GM12878 (cell line): ENCODE measurements around the gene CDCA5. TPM values are rescaled to one million over a fixed set of nuclear protein-coding genes. Genes with fewer than 3 reads are reported as not detected.

ENCODE experiments used
- ATF2 ChIP-seq: IDR thresholded peaks from 2 replicates; pipeline ENCODE4 v1.6.1; 2012; ENCODE audit warnings: low read length, inconsistent platforms
- ATF7 ChIP-seq: fragments of 450-650 bp; IDR thresholded peaks from 2 replicates; pipeline ENCODE4 v1.6.1; 2016; ENCODE audit warnings: low read depth, mild to moderate bottlenecking
- BRCA1 ChIP-seq: IDR thresholded peaks from 2 replicates; pipeline ENCODE4 v1.6.1; 2011; ENCODE audit warnings: low read depth, low read length, improper control_type of control experiment
- CREM ChIP-seq: IDR thresholded peaks from 2 replicates; pipeline ENCODE4 v1.6.1; 2014; ENCODE audit warnings: antibody characterized with exemption, low read depth
- EED ChIP-seq: sonication (generic); IDR thresholded peaks from 2 replicates; pipeline ENCODE4 v1.6.1; 2016; ENCODE audit warnings: antibody characterized with exemption, low read depth
- EGR1 ChIP-seq, 2 experiments: IDR thresholded peaks; 1 replicate in 1 of 2; 2 replicates in 1 of 2; pipeline ENCODE4 v1.6.1; 2011 to 2012; ENCODE audit warnings: low read depth in 2 of 2, low read length in 2 of 2, borderline replicate concordance in 1 of 2, mild to moderate bottlenecking in 1 of 2, moderate library complexity in 1 of 2
- ESRRA ChIP-seq: IDR thresholded peaks from 2 replicates; pipeline ENCODE4 v1.6.1; 2012; ENCODE audit warnings: mild to moderate bottlenecking, low read length, improper control_type of control experiment
- FOXM1 ChIP-seq: IDR thresholded peaks from 2 replicates; pipeline ENCODE4 v1.6.1; 2012; ENCODE audit warnings: low read depth, mild to moderate bottlenecking, inconsistent platforms, low read length, moderate library complexity
- GATAD2B ChIP-seq: fragments of 450-650 bp; conservative IDR thresholded peaks from 2 replicates; pipeline ENCODE4 v1.6.1; 2017; ENCODE audit warnings: low read depth, mild to moderate bottlenecking, moderate library complexity
- HDAC2 ChIP-seq: fragments of 200-600 bp; sonication (generic); IDR thresholded peaks from 2 replicates; pipeline ENCODE4 v1.6.1; 2017
- HDAC6 ChIP-seq: fragments of 200-600 bp; sonication (generic); IDR thresholded peaks from one replicate; pipeline ENCODE4 v1.8.0; 2017; ENCODE audit warnings: antibody characterized with exemption; ENCODE audit not compliant: unreplicated experiment
- IRF4 ChIP-seq: IDR thresholded peaks from 2 replicates; pipeline ENCODE4 v1.6.1; 2011; ENCODE audit warnings: low read depth, low read length
- KDM1A ChIP-seq: fragments of 200-600 bp; sonication (generic); IDR thresholded peaks from 2 replicates; pipeline ENCODE4 v1.6.1; 2016; ENCODE audit warnings: borderline replicate concordance
- MTA3 ChIP-seq: IDR thresholded peaks from 2 replicates; pipeline ENCODE4 v1.6.1; 2012; ENCODE audit warnings: low read length, inconsistent platforms, borderline replicate concordance
- MXI1 ChIP-seq: fragments of 150-350 bp; IDR thresholded peaks from 2 replicates; pipeline ENCODE4 v1.6.1; 2011; ENCODE audit warnings: low read depth, mild to moderate bottlenecking, inconsistent platforms, low read length, improper control_type of control experiment
- MYC ChIP-seq: IDR thresholded peaks from 2 replicates; pipeline ENCODE4 v1.6.1; 2011; ENCODE audit warnings: mild to moderate bottlenecking, low read length, moderate library complexity, inconsistent platforms; ENCODE audit not compliant: insufficient read depth, insufficient replicate concordance, insufficient read length, severe bottlenecking
- RUNX3 ChIP-seq: IDR thresholded peaks from 2 replicates; pipeline ENCODE4 v1.6.1; 2012; ENCODE audit warnings: low read length, inconsistent platforms
- SIX5 ChIP-seq: IDR thresholded peaks from 2 replicates; pipeline ENCODE4 v1.6.1; 2011; ENCODE audit warnings: mild to moderate bottlenecking, low read depth, low read length, moderate library complexity; ENCODE audit not compliant: severe bottlenecking
- SRF ChIP-seq, 2 experiments: IDR thresholded peaks; 2 replicates each; pipeline ENCODE4 v1.6.1; 2011; ENCODE audit warnings: low read depth in 2 of 2, low read length in 2 of 2, mild to moderate bottlenecking in 1 of 2, moderate library complexity in 1 of 2
- SUZ12 ChIP-seq: fragments of 200-600 bp; sonication (generic); IDR thresholded peaks from one replicate; pipeline ENCODE4 v1.6.1; 2018; ENCODE audit warnings: antibody characterized with exemption, mild to moderate bottlenecking; ENCODE audit not compliant: unreplicated experiment
- ZNF622 ChIP-seq: fragments of 450-650 bp; IDR thresholded peaks from 2 replicates; pipeline ENCODE4 v1.6.1; 2017; ENCODE audit warnings: mild to moderate bottlenecking, inconsistent platforms
- ZSCAN29 ChIP-seq: fragments of 450-650 bp; IDR thresholded peaks from 2 replicates; pipeline ENCODE4 v1.6.1; 2017; ENCODE audit warnings: mild to moderate bottlenecking, moderate library complexity
- polyA plus RNA-seq, 11 experiments: library from polyadenylated mRNA; depleted of rRNA in 4 of 11; unstranded in 6 of 11; stranded (reverse) in 5 of 11; fragments of >200 nt; fragmentation: Nextera tagmentation in 4 of 11; fragmentation: Illumina TruSeq in 1 of 11; extraction: Ambion mirVana in 4 of 11; extraction: Trizol in 1 of 11; gene quantifications; 1 replicate in 1 of 11; 2 replicates in 10 of 11; pipeline versions ENCODE4 v1.2.1 to v1.2.3, GENCODE V29; 2011 to 2016; ENCODE audit warnings: inconsistent platforms in 2 of 11, missing spikeins in 2 of 11, low read depth in 1 of 11
- total RNA-seq, 4 experiments: library from RNA; depleted of rRNA in 3 of 4; stranded (reverse); fragments of >200 nt in 3 of 4; fragmentation: Illumina TruSeq in 1 of 4; extraction: Trizol in 1 of 4; gene quantifications; 2 replicates each; pipeline versions ENCODE4 v1.2.1 to v1.2.3, GENCODE V29; 2013 to 2021
- TF ChIP-seq, protein P1 (sequence below): IDR thresholded peaks from 2 replicates; pipeline ENCODE4 v1.6.1; 2011; ENCODE audit warnings: low read depth, low read length, improper control_type of control experiment, borderline replicate concordance
- TF ChIP-seq, protein P2 (sequence below): IDR thresholded peaks from 2 replicates; pipeline ENCODE4 v1.6.1; 2012; ENCODE audit warnings: low read depth, low read length, improper control_type of control experiment
- TF ChIP-seq, protein P3 (sequence below): IDR thresholded peaks from 2 replicates; pipeline ENCODE4 v1.6.1; 2012; ENCODE audit warnings: low read depth, low read length, improper control_type of control experiment
- TF ChIP-seq, protein P4 (sequence below): fragments of 450-650 bp; formaldehyde crosslinking; IDR thresholded peaks from 2 replicates; pipeline ENCODE4 v1.4.0; 2022; ENCODE audit warnings: mild to moderate bottlenecking, moderate library complexity

CDCA5 gene
- total and polyA plus RNA-seq, 10 of the 15 experiments (the other 5 are each of a cell fraction or from before 2014, with no cell fraction given), result 21.2 to 107 (median 64.9) TPM

DNA sequence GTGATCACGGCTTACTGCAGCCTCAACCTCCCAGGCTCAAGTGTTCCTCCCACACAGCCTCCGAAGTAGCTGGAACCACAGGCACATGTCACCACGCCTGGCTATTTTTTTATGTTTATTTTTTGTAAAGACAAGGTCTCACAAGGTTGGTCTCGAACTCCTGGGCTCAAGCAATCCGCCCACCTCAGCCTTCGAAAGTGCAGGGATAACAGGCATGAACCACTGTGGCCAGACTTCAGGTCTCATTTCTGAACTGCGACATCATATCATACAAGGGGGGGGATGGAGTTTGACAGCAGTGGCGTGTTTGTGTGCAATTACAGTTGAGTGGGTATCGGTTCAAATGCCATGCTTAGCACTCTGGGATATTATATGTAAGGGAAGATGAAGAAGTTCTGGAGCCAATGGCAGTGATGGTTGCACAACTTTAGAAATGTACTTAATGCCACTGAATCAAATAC lies 32.4 kb downstream of the CDCA5 start (continued):
- peak; percentile 33; the same call in 1 of the 2 replicates for TF ChIP-seq FOXM1
- no peak for TF ChIP-seq ESRRA
- TF ChIP-seq ATF2, result peak; percentile 84; the same call in 1 of the 2 replicates
- TF ChIP-seq, protein P1, sequence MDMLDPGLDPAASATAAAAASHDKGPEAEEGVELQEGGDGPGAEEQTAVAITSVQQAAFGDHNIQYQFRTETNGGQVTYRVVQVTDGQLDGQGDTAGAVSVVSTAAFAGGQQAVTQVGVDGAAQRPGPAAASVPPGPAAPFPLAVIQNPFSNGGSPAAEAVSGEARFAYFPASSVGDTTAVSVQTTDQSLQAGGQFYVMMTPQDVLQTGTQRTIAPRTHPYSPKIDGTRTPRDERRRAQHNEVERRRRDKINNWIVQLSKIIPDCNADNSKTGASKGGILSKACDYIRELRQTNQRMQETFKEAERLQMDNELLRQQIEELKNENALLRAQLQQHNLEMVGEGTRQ, result no peak
- 0 out of 2 replicates have a peak, but pooled peaks have one; percentile 73 for TF ChIP-seq MTA3
- no peak for TF ChIP-seq SRF (IDR thresholded peaks at IDR 0.05; ENCODE audit: low read depth in 2 of 2, low read length in 2 of 2)
- TF ChIP-seq RUNX3, result peak; percentile 80
- TF ChIP-seq ZNF622, result no peak
- TF ChIP-seq IRF4, result peak; percentile 52; the same call in 1 of the 2 replicates
- TF ChIP-seq EED, result peak; percentile 85
- no peak for TF ChIP-seq SUZ12
- TF ChIP-seq KDM1A, result no peak
- no peak for TF ChIP-seq BRCA1
- TF ChIP-seq, protein P2, sequence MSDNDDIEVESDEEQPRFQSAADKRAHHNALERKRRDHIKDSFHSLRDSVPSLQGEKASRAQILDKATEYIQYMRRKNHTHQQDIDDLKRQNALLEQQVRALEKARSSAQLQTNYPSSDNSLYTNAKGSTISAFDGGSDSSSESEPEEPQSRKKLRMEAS, result no peak
- no peak for TF ChIP-seq MXI1
- TF ChIP-seq CREM, result peak; percentile 68; the same call in 1 of the 2 replicates
- no peak for TF ChIP-seq ZSCAN29
- no peak for TF ChIP-seq GATAD2B
- TF ChIP-seq SIX5, result no peak
- TF ChIP-seq HDAC2, result no peak
- peak in 1 of 2 experiments; percentile 49; a peak in 1 of 3 replicates for TF ChIP-seq EGR1 (IDR thresholded peaks at IDR 0.05; ENCODE audit: borderline replicate concordance in 1 of 2, low read depth in 2 of 2, low read length in 2 of 2)
- TF ChIP-seq, protein P3, sequence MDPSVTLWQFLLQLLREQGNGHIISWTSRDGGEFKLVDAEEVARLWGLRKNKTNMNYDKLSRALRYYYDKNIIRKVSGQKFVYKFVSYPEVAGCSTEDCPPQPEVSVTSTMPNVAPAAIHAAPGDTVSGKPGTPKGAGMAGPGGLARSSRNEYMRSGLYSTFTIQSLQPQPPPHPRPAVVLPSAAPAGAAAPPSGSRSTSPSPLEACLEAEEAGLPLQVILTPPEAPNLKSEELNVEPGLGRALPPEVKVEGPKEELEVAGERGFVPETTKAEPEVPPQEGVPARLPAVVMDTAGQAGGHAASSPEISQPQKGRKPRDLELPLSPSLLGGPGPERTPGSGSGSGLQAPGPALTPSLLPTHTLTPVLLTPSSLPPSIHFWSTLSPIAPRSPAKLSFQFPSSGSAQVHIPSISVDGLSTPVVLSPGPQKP, result no peak
- TF ChIP-seq, protein P4, sequence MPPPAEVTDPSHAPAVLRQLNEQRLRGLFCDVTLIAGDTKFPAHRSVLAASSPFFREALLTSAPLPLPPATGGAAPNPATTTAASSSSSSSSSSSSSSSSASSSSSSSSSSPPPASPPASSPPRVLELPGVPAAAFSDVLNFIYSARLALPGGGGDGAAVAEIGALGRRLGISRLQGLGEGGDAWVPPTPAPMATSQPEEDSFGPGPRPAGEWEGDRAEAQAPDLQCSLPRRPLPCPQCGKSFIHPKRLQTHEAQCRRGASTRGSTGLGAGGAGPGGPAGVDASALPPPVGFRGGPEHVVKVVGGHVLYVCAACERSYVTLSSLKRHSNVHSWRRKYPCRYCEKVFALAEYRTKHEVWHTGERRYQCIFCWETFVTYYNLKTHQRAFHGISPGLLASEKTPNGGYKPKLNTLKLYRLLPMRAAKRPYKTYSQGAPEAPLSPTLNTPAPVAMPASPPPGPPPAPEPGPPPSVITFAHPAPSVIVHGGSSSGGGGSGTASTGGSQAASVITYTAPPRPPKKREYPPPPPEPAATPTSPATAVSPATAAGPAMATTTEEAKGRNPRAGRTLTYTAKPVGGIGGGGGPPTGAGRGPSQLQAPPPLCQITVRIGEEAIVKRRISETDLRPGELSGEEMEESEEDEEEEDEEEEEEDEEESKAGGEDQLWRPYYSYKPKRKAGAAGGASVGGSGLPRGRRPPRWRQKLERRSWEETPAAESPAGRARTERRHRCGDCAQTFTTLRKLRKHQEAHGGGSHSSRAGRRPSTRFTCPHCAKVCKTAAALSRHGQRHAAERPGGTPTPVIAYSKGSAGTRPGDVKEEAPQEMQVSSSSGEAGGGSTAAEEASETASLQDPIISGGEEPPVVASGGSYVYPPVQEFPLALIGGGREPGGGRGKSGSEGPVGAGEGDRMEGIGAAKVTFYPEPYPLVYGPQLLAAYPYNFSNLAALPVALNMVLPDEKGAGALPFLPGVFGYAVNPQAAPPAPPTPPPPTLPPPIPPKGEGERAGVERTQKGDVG, result no peak
- TF ChIP-seq ATF7, result 0 out of 2 replicates have a peak, but pooled peaks have one; percentile 60
- no peak for TF ChIP-seq HDAC6
- TF ChIP-seq MYC, result no peak
